ENCODE measurements around the gene CASKIN2. TPM values are rescaled to one million over a fixed set of nuclear protein-coding genes. Genes with fewer than 3 reads are reported as not detected.

The CASKIN2 gene
- total RNA-seq, 5 donors from 2014 or later (not counting 1 experiment from before 2014, with no cell fraction given), result 0.28 to 0.88 (median 0.85) TPM

DNA sequence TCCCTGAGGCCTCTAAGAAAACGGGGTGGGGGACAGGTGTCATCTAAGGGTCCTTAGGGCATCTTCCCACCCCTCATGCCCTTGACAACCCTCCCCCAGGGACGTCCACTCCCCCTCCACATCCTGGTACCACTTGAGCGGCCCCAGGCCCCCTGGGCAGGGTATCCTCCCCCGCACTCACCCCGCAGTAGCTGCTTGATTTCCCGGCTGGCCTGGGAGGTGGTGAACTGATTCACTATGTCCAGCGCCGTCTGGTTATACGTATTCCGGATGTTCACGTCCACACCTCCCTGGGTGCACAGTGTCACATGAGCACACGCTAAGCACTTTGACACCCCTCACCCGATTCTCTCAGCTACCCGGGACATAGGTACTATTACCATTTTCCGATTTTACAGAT, 9.7 kb downstream of the CASKIN2 start:
- Histone ChIP-seq H3K27me3 (replicated peaks in 1 of 2; ENCODE audit: control insufficient read depth in 2 of 2, extremely low read depth in 1 of 2, insufficient read depth in 2 of 2, low read length in 1 of 2) (peaks cover 0 to 18% of the 10 kb centered on the region in 2 experiments), H3K9me3 (no peaks in the 10 kb centered on the region), H3K27ac (ENCODE audit: low read length) (no peak overlapping the region), H3K4me3 (ENCODE audit: control insufficient read depth in 1 of 2, extremely low read depth in 1 of 2, low read length in 1 of 2) (no peak overlapping the region), H3K4me1 (ENCODE audit: control insufficient read depth in 1 of 2, extremely low read depth in 1 of 2, insufficient read depth in 2 of 2, low read length in 2 of 2) (peaks cover 0 to 16% of the 10 kb centered on the region in 2 experiments), H3K36me3 (ENCODE audit: control insufficient read depth in 2 of 2, extremely low read depth in 1 of 2, insufficient read depth in 1 of 2, low read length in 1 of 2) (no peaks in the 10 kb centered on the region)
- H3K4me1 Mint-ChIP-seq, result no peaks in the 10 kb centered on the region
- no peaks in the 10 kb centered on the region for H3K36me3 Mint-ChIP-seq
- DNase-seq, result no peak
- no peaks in the 10 kb centered on the region for H3K27me3 Mint-ChIP-seq
- WGBS (ENCODE audit: insufficient coverage), result 89% methylated on average over 14 of the region's 15 CpGs
- ChIA-PET CTCF (no interaction called here), POLR2A (interaction anchor here in 1 of 2 donors (0.6 kb wide), 1 partner anchor 204 kb away, joined by 3 read pairs; no protein-coding TSS in a partner anchor)
- H3K9me3 Mint-ChIP-seq, result no peaks in the 10 kb centered on the region
- H3K27ac Mint-ChIP-seq, result no peak overlapping the region
- ATAC-seq (replicated peaks in 1 of 4), result no peak
- no peak overlapping the region for H3K4me3 Mint-ChIP-seq

DNA sequence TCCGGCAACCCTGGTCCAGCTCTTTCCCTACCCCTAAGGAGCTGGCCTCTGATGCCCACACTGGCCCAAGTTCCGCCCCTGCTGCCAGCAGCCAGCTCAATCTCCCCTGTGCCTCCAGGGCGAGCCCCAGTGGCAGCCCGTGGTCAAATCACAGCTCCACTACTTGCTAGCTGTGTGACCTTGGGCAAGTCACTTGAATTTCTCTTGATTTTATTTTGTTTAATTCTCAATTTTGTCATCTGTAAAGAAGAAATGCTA, 10.3 kb downstream of the CASKIN2 start:
- Histone ChIP-seq H3K36me3 (ENCODE audit: control insufficient read depth in 2 of 2, extremely low read depth in 1 of 2, insufficient read depth in 1 of 2, low read length in 1 of 2) (no peaks in the 10 kb centered on the region), H3K9me3 (no peaks in the 10 kb centered on the region), H3K27me3 (replicated peaks in 1 of 2; ENCODE audit: control insufficient read depth in 2 of 2, extremely low read depth in 1 of 2, insufficient read depth in 2 of 2, low read length in 1 of 2) (peaks cover 0 to 18% of the 10 kb centered on the region in 2 experiments), H3K27ac (ENCODE audit: low read length) (no peak overlapping the region), H3K4me1 (ENCODE audit: control insufficient read depth in 1 of 2, extremely low read depth in 1 of 2, insufficient read depth in 2 of 2, low read length in 2 of 2) (peaks cover 0 to 16% of the 10 kb centered on the region in 2 experiments), H3K4me3 (ENCODE audit: control insufficient read depth in 1 of 2, extremely low read depth in 1 of 2, low read length in 1 of 2) (no peak overlapping the region)
- ChIA-PET CTCF (interaction anchor here in 1 of 2 donors (0.5 kb wide), 1 partner anchor 243 kb away, joined by 3 read pairs; no protein-coding TSS in a partner anchor), POLR2A (no interaction called here)
- Mint-ChIP-seq H3K4me1 (no peaks in the 10 kb centered on the region), H3K27me3 (no peaks in the 10 kb centered on the region), H3K4me3 (no peak overlapping the region), H3K9me3 (no peaks in the 10 kb centered on the region), H3K27ac (no peak overlapping the region), H3K36me3 (no peaks in the 10 kb centered on the region)
- 100% methylated on average over 1 of the region's 4 CpGs for WGBS (ENCODE audit: insufficient coverage)
- DNase-seq (no peak), ATAC-seq (replicated peaks in 1 of 4) (no peak)

DNA sequence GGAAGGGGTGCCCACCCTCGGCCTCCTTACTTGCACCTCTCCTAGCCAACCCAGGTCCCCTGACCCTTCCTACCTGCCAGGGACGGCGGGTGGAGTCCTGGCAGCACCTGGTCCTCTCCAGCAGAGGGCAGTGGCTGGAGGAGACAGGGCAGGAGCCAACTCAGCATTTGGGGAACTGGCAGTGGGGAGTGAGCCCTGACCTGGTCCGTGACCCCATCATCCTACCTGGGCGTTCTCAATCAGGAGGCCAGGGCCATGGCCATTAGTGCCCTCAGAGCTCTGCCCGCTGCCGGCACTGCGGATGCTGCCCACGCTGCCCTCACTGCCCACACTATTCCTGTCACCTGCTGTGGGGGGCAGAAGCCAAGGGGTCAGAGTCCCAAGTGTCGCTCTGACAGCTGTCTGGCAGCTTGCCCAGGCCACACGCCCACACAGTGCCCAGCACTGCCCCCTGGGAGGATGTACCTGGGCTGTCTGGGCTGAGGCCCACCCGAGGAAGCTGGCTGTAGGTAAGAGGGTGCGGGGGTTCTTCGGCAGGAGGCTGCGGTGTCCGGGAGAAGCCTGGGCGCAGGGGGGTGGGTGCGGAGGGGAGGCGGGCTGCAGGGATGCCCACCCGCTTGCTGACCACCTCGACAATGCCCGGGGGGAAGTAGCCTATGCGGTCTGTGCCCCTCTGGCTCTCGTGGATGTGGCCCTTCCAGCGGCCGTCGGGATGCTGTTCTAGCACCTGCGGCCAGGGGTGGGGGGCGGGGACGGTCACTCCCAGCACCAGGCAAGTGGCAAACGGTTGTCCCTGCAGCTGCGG, 10.8 kb downstream of the CASKIN2 start:
- H3K9me3 Mint-ChIP-seq, result no peaks in the 10 kb centered on the region
- H3K27me3 Mint-ChIP-seq, result no peaks in the 10 kb centered on the region
- Histone ChIP-seq H3K4me1 (ENCODE audit: control insufficient read depth in 1 of 2, extremely low read depth in 1 of 2, insufficient read depth in 2 of 2, low read length in 2 of 2) (peaks cover 0 to 16% of the 10 kb centered on the region in 2 experiments), H3K27me3 (replicated peaks in 1 of 2; ENCODE audit: control insufficient read depth in 2 of 2, extremely low read depth in 1 of 2, insufficient read depth in 2 of 2, low read length in 1 of 2) (peaks cover 0 to 18% of the 10 kb centered on the region in 2 experiments), H3K36me3 (ENCODE audit: control insufficient read depth in 2 of 2, extremely low read depth in 1 of 2, insufficient read depth in 1 of 2, low read length in 1 of 2) (peaks cover 0 to 4% of the 10 kb centered on the region in 2 donors), H3K9me3 (no peaks in the 10 kb centered on the region), H3K4me3 (ENCODE audit: control insufficient read depth in 1 of 2, extremely low read depth in 1 of 2, low read length in 1 of 2) (no peak overlapping the region), H3K27ac (ENCODE audit: low read length) (no peak overlapping the region)
- H3K4me1 Mint-ChIP-seq, result no peaks in the 10 kb centered on the region
- 83% methylated on average over 26 of the region's 32 CpGs for WGBS (ENCODE audit: insufficient coverage)
- H3K4me3 Mint-ChIP-seq, result no peak overlapping the region
- H3K36me3 Mint-ChIP-seq, result no peaks in the 10 kb centered on the region
- peak in 16 of 35 experiments; percentile 13 to 61 (median 32) for DNase-seq
- ChIA-PET CTCF (interaction anchor here in 1 of 2 donors (0.5 kb wide), 2 partner anchors 128 to 243 kb away, joined by 3 to 4 read pairs; no protein-coding TSS in a partner anchor), POLR2A (no interaction called here)
- ATAC-seq (replicated peaks in 1 of 4), result peak; percentile 46 to 74 (median 70)
- no peak overlapping the region for H3K27ac Mint-ChIP-seq

DNA sequence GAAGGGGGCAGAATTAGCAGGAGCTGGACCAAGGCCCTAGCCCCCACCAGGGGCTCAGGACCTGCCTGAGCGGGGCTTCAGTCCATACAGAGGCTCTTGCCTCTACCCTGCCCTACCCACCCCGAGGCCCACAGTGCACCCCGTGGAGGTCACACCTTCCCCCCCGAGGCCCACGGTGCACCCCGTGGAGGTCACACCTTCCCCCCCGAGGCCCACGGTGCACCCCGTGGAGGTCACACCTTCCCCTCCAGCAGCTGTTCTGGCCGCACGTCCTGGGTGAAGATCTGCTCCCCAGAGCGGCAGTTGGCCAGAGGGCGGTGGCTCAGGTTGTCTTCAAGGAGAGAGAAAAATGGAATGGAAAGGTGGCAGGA, 11.4 kb downstream of the CASKIN2 start:
- Histone ChIP-seq H3K4me1 (ENCODE audit: control insufficient read depth in 1 of 2, extremely low read depth in 1 of 2, insufficient read depth in 2 of 2, low read length in 2 of 2) (peaks cover 0 to 16% of the 10 kb centered on the region in 2 experiments), H3K36me3 (ENCODE audit: control insufficient read depth in 2 of 2, extremely low read depth in 1 of 2, insufficient read depth in 1 of 2, low read length in 1 of 2) (peaks cover 3 to 7% of the 10 kb centered on the region in 2 donors), H3K27me3 (replicated peaks in 1 of 2; ENCODE audit: control insufficient read depth in 2 of 2, extremely low read depth in 1 of 2, insufficient read depth in 2 of 2, low read length in 1 of 2) (peaks cover 0 to 18% of the 10 kb centered on the region in 2 experiments), H3K9me3 (no peaks in the 10 kb centered on the region), H3K4me3 (ENCODE audit: control insufficient read depth in 1 of 2, extremely low read depth in 1 of 2, low read length in 1 of 2) (no peak overlapping the region), H3K27ac (ENCODE audit: low read length) (no peak overlapping the region)
- peak in 4 of 35 experiments; percentile 14 to 28 (median 19) for DNase-seq
- H3K27me3 Mint-ChIP-seq, result no peaks in the 10 kb centered on the region
- H3K4me3 Mint-ChIP-seq, result no peak overlapping the region
- ATAC-seq (replicated peaks in 1 of 4), result peak in 1 of 4 experiments; percentile 23
- no peaks in the 10 kb centered on the region for H3K4me1 Mint-ChIP-seq
- WGBS (ENCODE audit: insufficient coverage), result 59% methylated on average over 4 of the region's 13 CpGs
- no peak overlapping the region for H3K27ac Mint-ChIP-seq
- H3K36me3 Mint-ChIP-seq, result peaks cover 3% of the 10 kb centered on the region
- no peaks in the 10 kb centered on the region for H3K9me3 Mint-ChIP-seq
- POLR2A ChIA-PET, result no interaction called here
- CTCF ChIA-PET, result interaction anchor here in 1 of 2 donors (0.5 kb wide), 1 partner anchor 128 kb away, joined by 4 read pairs; no protein-coding TSS in a partner anchor

DNA sequence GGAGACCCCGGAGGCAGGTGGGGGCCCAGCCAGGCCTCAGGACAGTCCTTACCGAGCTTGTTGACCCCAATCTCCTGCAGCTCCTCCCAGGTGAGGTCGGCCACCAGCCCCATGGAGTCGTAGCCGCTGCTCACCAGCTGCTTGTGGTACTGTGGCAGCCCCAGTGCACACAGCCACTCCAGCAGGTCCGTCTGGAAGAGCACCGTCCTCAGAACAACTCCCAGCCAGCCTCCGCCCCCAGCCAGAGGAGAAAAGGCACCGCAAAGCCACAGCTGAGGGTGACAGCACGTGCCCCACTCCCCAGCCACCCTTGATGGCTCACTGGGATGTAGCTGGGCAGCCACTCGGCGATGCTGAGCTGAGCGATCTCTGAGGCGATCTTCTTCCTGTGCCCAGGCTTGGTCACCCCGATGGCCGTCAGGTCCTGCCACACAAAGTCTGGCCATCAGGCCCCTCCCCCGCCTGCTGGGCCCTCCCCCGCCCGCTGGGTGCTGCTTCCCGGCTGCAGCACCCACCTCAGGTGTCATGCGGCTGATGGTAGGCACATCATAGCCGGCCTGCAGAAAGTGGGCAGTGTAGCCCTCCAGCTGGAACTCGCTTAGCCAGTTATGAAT, 11.9 kb downstream of the CASKIN2 start:
- Mint-ChIP-seq H3K4me3 (no peak overlapping the region), H3K27me3 (no peaks in the 10 kb centered on the region), H3K36me3 (peaks cover 7% of the 10 kb centered on the region), H3K9me3 (no peaks in the 10 kb centered on the region), H3K4me1 (no peaks in the 10 kb centered on the region), H3K27ac (no peak overlapping the region)
- H3K4me3 ChIP-seq (ENCODE audit: control insufficient read depth in 1 of 2, extremely low read depth in 1 of 2, low read length in 1 of 2), result no peak overlapping the region
- DNase-seq, result no peak
- POLR2A ChIA-PET, result no interaction called here
- no peak for ATAC-seq (replicated peaks in 1 of 4)
- no peak overlapping the region for H3K27ac ChIP-seq (ENCODE audit: low read length)
- CTCF ChIA-PET, result no interaction called here
- peaks cover 5 to 7% of the 10 kb centered on the region in 2 donors for H3K36me3 ChIP-seq (ENCODE audit: control insufficient read depth in 2 of 2, extremely low read depth in 1 of 2, insufficient read depth in 1 of 2, low read length in 1 of 2)
- H3K4me1 ChIP-seq (ENCODE audit: control insufficient read depth in 1 of 2, extremely low read depth in 1 of 2, insufficient read depth in 2 of 2, low read length in 2 of 2), result peaks cover 0 to 18% of the 10 kb centered on the region in 2 experiments
- H3K9me3 ChIP-seq, result no peaks in the 10 kb centered on the region
- H3K27me3 ChIP-seq (replicated peaks in 1 of 2; ENCODE audit: control insufficient read depth in 2 of 2, extremely low read depth in 1 of 2, insufficient read depth in 2 of 2, low read length in 1 of 2), result peaks cover 0 to 18% of the 10 kb centered on the region in 2 experiments
- 84% methylated on average over 19 of the region's 23 CpGs for WGBS (ENCODE audit: insufficient coverage)

DNA sequence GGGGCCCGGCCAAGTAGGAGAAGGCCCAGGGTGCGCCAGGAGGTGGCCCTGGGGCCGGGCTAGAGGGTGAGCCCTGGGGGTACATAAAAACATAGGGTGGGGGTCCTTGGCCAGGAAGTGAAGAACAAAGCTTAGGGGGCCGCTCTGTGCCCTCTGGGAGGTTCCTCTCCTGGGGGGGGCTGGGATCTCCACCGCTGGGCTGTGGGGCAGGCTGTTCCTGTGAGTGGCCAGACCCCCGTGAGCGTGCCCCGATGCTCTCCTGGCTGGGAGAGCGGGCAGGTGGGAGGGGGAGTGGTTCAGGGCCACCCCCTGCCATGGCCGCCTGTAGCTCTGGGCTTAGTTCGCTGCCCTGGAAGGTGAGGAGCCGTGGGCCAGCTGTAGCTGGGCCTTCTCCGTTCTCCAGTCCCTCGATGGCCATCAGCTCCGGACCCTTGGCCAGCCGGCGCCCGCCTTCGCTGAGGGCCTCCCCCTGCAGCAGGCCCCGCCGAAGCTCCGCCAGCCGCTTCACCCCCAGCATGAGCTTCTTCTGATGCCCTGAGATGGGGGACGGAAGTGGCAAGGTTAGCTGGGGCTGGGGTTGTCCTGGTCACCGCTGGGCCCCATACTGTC, 12.5 kb downstream of the CASKIN2 start:
- H3K27ac Mint-ChIP-seq, result no peak overlapping the region
- H3K36me3 ChIP-seq (ENCODE audit: control insufficient read depth in 2 of 2, extremely low read depth in 1 of 2, insufficient read depth in 1 of 2, low read length in 1 of 2), result peaks cover 7 to 10% of the 10 kb centered on the region in 2 donors
- ChIA-PET CTCF (interaction anchor here in 1 of 2 donors (0.5 kb wide), 1 partner anchor 154 kb away, joined by 11 read pairs; no protein-coding TSS in a partner anchor), POLR2A (no interaction called here)
- H3K9me3 ChIP-seq, result no peaks in the 10 kb centered on the region
- no peaks in the 10 kb centered on the region for H3K27me3 Mint-ChIP-seq
- H3K9me3 Mint-ChIP-seq, result no peaks in the 10 kb centered on the region
- ATAC-seq (replicated peaks in 1 of 4) (no peak), DNase-seq (no peak)
- H3K4me1 ChIP-seq (ENCODE audit: control insufficient read depth in 1 of 2, extremely low read depth in 1 of 2, insufficient read depth in 2 of 2, low read length in 2 of 2), result peaks cover 2 to 24% of the 10 kb centered on the region in 2 experiments
- H3K4me3 Mint-ChIP-seq, result no peak overlapping the region
- H3K27ac ChIP-seq (ENCODE audit: low read length), result no peak overlapping the region
- WGBS (ENCODE audit: insufficient coverage), result 96% methylated on average over 21 of the region's 25 CpGs
- H3K36me3 Mint-ChIP-seq, result peaks cover 7% of the 10 kb centered on the region
- peaks cover 0 to 17% of the 10 kb centered on the region in 2 experiments for H3K27me3 ChIP-seq (replicated peaks in 1 of 2; ENCODE audit: control insufficient read depth in 2 of 2, extremely low read depth in 1 of 2, insufficient read depth in 2 of 2, low read length in 1 of 2)
- no peak overlapping the region for H3K4me3 ChIP-seq (ENCODE audit: control insufficient read depth in 1 of 2, extremely low read depth in 1 of 2, low read length in 1 of 2)
- H3K4me1 Mint-ChIP-seq, result peaks cover 0 to 4% (median 3%) of the 10 kb centered on the region in 3 donors
